ENCODE results near the gene CARM1. TPM values are rescaled to one million over a fixed set of nuclear protein-coding genes. Genes with fewer than 3 reads are reported as not detected.

The CARM1 gene
- total RNA-seq, 2 donors from 2014 or later: 14.5 to 54.4 TPM

DNA sequence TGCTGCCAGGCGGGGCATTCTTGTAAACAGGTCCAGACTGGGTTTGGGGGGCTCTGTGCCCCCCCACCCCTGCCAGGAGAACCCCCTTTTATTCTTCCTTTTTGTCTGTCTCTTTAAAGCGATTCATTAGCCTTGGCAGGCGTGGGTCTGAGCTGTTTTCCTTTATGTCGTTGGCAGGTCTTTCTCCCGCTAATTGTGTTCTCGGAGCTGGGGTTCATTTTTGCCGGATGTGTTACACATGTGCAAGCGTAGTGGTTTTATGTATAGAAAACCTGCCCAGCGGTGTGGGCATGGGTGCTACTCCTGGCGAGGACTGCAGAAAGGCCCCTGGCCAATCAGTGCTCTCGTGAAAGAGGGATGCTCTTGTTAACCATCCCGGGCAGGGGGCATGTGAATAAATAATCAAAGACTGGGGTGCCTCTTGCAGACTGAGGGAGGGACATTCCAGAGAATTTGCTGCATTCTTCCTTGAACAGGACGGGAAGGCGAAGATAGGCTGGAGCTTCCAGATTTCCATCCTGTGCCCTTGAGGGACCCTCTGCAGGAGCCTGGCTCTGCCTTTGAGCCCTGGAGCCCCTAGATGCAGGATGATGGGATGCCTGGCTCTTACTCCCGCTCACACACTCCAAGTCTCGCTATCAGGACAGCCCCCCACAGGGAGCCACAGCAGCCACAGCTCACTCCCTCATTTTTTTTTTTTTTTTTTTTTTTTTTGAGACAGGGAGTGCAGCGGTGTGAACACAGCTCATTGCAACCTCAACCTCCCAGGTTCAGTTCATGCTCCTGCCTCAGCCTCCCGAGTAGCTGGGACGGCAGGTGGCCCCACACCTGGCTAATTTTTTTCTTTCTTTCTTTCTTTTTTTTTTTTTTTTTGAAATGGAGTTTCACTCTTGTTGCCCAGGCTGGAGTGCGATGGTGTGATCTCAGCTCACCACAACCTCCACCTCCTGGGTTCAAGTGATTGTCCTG lies 14.1 kb downstream of the CARM1 start:
- 47% methylated on average over 20 of the region's 20 CpGs for WGBS
- Histone ChIP-seq H3K9me3 (no peaks in the 10 kb centered on the region), H3K27ac (no peak overlapping the region), H3K36me3 (no peaks in the 10 kb centered on the region), H3K27me3 (replicated peaks; ENCODE audit: insufficient read depth) (no peaks in the 10 kb centered on the region), H3K4me3 (no peak overlapping the region), H3K4me1 (replicated peaks) (peaks cover 7% of the 10 kb centered on the region)
- TF ChIP-seq, protein P1, sequence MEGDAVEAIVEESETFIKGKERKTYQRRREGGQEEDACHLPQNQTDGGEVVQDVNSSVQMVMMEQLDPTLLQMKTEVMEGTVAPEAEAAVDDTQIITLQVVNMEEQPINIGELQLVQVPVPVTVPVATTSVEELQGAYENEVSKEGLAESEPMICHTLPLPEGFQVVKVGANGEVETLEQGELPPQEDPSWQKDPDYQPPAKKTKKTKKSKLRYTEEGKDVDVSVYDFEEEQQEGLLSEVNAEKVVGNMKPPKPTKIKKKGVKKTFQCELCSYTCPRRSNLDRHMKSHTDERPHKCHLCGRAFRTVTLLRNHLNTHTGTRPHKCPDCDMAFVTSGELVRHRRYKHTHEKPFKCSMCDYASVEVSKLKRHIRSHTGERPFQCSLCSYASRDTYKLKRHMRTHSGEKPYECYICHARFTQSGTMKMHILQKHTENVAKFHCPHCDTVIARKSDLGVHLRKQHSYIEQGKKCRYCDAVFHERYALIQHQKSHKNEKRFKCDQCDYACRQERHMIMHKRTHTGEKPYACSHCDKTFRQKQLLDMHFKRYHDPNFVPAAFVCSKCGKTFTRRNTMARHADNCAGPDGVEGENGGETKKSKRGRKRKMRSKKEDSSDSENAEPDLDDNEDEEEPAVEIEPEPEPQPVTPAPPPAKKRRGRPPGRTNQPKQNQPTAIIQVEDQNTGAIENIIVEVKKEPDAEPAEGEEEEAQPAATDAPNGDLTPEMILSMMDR (IDR thresholded peaks at IDR 0.05): no peak
- TF ChIP-seq POLR2AphosphoS5 (IDR thresholded peaks at IDR 0.05) (no peak), POLR2A (IDR thresholded peaks at IDR 0.05) (no peak)
- intact Hi-C loops (cut with DNase I): no loop called here
- DNase-seq (ENCODE audit: low spot score): no peak

DNA sequence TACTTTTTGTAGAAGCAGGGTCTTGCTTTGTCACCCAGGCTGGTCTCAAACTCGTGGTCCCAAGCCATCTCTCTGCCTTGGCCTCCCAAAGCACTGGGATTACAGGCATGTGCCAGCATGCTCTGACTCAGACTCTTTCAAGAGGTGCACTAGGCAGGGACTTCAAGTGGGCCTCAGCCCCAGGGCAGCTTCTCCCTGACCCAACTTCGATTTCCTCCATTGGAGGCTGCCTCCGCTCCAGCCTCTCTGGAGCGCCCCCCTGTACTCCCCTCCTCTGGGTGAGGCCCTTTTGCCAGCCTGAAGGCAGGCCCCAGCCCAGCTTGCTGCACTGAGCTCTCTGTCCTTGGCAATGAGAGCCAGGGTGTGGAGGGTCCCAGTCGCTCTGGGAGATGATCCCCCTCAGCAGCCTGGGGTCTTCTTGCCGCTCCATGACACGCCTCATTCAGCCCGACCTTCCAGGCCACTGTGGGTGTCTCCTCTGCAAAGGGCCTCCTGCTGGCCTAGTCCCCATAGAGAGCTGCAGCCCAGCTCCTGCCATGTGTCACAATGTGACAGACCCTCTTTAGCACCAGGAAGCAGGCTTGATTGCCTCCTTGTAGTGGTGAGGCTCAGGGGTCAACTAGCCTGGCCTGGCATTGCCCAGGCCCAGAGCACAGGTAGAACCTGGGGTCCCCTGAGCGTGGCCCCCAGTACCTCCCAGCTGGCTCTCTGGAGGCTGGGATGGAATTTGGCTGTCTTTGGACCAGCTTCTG lies 16.4 kb downstream of the CARM1 start:
- TF ChIP-seq, protein P1 (IDR thresholded peaks at IDR 0.05): no peak
- TF ChIP-seq POLR2A (IDR thresholded peaks at IDR 0.05) (no peak), POLR2AphosphoS5 (IDR thresholded peaks at IDR 0.05) (no peak)
- H3K9me3 ChIP-seq: no peaks in the 10 kb centered on the region
- H3K4me3 ChIP-seq: no peak overlapping the region
- 71% methylated on average over 9 of the region's 9 CpGs for WGBS
- H3K4me1 ChIP-seq (replicated peaks): peaks cover 18% of the 10 kb centered on the region
- H3K27ac ChIP-seq: peak overlapping the region; percentile 10 to 27
- intact Hi-C loops (cut with DNase I): no loop called here
- no peaks in the 10 kb centered on the region for H3K36me3 ChIP-seq
- no peaks in the 10 kb centered on the region for H3K27me3 ChIP-seq (replicated peaks; ENCODE audit: insufficient read depth)
- no peak for DNase-seq (ENCODE audit: low spot score)

DNA sequence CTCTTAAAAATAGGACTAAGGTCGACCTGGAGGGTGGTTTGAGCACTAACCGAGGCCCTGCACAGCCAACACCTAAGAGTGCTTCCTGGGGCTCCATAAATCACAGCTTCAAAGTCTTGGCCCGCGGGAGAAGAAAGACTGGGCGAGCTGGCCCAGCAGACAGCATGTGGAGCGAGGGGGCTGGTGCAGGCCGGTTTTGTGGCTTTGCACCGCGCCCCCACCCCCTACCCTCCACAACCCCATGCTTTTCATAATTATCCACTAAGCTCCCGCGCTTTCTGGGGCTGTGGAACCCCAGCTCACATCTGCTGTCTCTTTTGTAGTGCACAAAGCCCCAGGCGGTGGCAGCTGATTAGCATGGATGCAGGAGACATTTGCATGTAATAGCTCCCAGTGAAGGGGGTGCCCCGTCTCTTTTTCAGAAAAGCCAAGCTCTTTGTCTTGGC lies 17.1 kb downstream of the CARM1 start:
- H3K9me3 ChIP-seq: no peaks in the 10 kb centered on the region
- intact Hi-C loops (cut with DNase I): no loop called here
- 22% methylated on average over 13 of the region's 13 CpGs for WGBS
- no peaks in the 10 kb centered on the region for H3K27me3 ChIP-seq (replicated peaks; ENCODE audit: insufficient read depth)
- TF ChIP-seq, protein P1 (IDR thresholded peaks at IDR 0.05): no peak
- TF ChIP-seq POLR2A (IDR thresholded peaks at IDR 0.05) (no peak), POLR2AphosphoS5 (IDR thresholded peaks at IDR 0.05) (no peak)
- peaks cover 18% of the 10 kb centered on the region for H3K4me1 ChIP-seq (replicated peaks)
- no peak overlapping the region for H3K27ac ChIP-seq
- H3K36me3 ChIP-seq: no peaks in the 10 kb centered on the region
- peak; percentile 25 for DNase-seq (ENCODE audit: low spot score)
- no peak overlapping the region for H3K4me3 ChIP-seq

DNA sequence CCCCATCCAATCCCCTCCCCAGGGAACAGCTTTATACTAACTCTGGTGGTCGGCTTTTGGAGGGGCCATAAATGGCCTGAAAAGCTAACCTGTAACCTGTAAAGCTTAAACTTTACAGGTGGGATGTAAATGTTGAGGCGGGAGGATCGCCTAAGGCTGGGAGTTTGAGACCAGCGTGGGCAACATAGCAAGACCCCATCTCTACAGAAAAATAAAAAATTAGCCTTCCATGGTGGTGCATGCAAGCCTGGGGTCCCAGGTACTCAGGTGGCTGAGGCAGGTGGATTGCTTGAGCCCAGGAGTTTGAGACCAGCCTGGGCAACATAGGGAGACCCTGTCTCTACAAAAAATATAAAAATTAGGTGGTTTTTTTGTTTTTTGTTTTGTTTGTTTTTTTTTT lies 18.5 kb downstream of the CARM1 start:
- H3K4me1 ChIP-seq (replicated peaks): peaks cover 18% of the 10 kb centered on the region

More for the DNA sequence above, 18.5 kb downstream of the CARM1 start:
- DNase-seq (ENCODE audit: low spot score): no peak
- intact Hi-C loops (cut with DNase I): no loop called here
- 97% methylated on average over 4 of the region's 4 CpGs for WGBS
- H3K36me3 ChIP-seq: no peaks in the 10 kb centered on the region
- no peaks in the 10 kb centered on the region for H3K27me3 ChIP-seq (replicated peaks; ENCODE audit: insufficient read depth)
- H3K27ac ChIP-seq: no peak overlapping the region
- no peaks in the 10 kb centered on the region for H3K9me3 ChIP-seq
- no peak overlapping the region for H3K4me3 ChIP-seq
- TF ChIP-seq, protein P1 (IDR thresholded peaks at IDR 0.05): no peak
- TF ChIP-seq POLR2AphosphoS5 (IDR thresholded peaks at IDR 0.05) (no peak), POLR2A (IDR thresholded peaks at IDR 0.05) (no peak)

Measured in prostate gland (tissue), 2 donors.